Astrocyte (in vitro differentiated cells and primary cell): ENCODE measurements around the gene LRSAM1.

Source experiments
- EZH2 ChIP-seq: IDR thresholded peaks from 2 replicates; pipeline ENCODE4 v1.6.1; 2012; ENCODE audit warnings: mild to moderate bottlenecking, low read length, inconsistent platforms; ENCODE audit not compliant: insufficient read depth
- TF ChIP-seq, protein P1 (sequence below): IDR thresholded peaks from 2 replicates; pipeline ENCODE4 v1.5.1; 2011; ENCODE audit warnings: low read depth, mild to moderate bottlenecking, inconsistent platforms, low read length, moderate library complexity; ENCODE audit not compliant: insufficient read depth

DNA sequence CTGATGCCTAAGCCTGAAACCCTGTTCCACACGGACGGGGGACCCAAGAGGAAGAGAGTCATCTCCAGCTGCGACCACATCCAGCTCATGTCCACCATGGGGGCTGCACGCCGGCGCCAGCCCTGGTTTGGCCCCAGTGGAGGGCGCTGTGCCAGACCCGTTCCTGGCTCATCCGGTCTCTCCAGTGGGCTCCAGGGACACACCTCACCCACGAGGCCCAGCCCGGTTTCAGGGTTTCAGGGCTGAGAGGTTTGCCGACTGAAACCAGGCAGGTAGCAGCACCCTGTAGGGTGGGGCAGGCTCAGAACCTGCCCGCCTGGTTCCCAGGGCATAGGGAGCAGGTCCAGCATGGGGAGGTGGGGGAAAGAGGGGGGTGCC lies 89.3 kb downstream of the LRSAM1 start:
- TF ChIP-seq, protein P1, sequence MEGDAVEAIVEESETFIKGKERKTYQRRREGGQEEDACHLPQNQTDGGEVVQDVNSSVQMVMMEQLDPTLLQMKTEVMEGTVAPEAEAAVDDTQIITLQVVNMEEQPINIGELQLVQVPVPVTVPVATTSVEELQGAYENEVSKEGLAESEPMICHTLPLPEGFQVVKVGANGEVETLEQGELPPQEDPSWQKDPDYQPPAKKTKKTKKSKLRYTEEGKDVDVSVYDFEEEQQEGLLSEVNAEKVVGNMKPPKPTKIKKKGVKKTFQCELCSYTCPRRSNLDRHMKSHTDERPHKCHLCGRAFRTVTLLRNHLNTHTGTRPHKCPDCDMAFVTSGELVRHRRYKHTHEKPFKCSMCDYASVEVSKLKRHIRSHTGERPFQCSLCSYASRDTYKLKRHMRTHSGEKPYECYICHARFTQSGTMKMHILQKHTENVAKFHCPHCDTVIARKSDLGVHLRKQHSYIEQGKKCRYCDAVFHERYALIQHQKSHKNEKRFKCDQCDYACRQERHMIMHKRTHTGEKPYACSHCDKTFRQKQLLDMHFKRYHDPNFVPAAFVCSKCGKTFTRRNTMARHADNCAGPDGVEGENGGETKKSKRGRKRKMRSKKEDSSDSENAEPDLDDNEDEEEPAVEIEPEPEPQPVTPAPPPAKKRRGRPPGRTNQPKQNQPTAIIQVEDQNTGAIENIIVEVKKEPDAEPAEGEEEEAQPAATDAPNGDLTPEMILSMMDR, result no peak
- TF ChIP-seq EZH2, result no peak
